Measurements from ENCODE around the gene ABCF3. TPM values are rescaled to one million over a fixed set of nuclear protein-coding genes. Genes with fewer than 3 reads are reported as not detected.
"Not testable (repeated sequence)": the region's sequence is repeated elsewhere in the genome, so short reads cannot be mapped to it uniquely, and the experiment has no call there.

Gene ABCF3
- total RNA-seq, 1 experiment from 2014 or later: 79.4 TPM

DNA sequence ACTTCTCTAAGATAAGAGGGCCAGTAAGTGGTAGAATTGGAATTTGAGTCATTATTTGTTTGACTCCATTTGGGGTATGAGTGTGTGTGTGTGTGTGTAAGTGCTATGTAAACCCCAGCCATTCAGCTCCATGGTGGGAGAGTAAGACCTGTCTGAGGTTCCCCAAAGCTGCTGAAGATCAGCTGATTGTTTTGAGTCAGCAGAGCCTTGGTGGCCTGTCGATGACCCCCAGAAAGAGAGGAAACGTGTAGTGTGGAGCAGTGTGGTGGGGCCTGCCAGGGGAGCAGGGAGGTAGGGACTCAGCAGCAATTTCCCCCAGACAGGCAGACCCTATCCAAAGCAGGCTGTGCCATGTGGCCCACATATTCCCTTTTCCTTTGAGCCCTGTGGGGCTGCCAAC, 25.5 kb upstream of the ABCF3 start:
- Histone ChIP-seq H3K27me3 (no peaks in the 10 kb centered on the region), H3K9me3 (no peaks in the 10 kb centered on the region), H3K4me3 (no peak overlapping the region), H3K36me3 (peaks cover 52% of the 10 kb centered on the region)
- no peak for DNase-seq

DNA sequence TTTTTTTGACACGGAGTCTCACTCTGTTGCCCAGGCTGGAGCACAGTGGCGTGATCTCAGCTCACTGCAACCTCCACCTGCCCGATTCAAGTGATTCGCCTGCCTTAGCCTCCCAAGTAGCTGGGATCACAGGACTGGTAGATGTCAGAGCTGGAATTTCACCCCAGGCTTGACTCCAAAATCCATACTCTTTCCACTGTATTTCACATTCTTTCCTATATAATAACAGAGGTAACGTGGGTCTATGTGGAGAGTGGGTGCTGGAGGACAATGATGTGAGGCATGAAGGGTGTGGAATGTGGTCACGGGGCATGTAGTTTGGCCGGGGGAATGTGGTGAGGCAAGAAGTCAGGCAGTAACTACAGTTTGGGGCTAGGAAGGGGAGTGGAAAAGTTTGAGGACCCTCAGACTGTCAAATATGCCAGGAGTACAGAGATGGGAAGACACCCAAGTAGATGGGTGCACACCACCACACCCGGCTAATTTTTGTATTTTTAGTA, 23.4 kb upstream of the ABCF3 start:
- not testable (repeated sequence) for H3K27me3 ChIP-seq, H3K4me3 ChIP-seq, H3K9me3 ChIP-seq, DNase-seq
- peaks cover 70% of the 10 kb centered on the region for H3K36me3 ChIP-seq

DNA sequence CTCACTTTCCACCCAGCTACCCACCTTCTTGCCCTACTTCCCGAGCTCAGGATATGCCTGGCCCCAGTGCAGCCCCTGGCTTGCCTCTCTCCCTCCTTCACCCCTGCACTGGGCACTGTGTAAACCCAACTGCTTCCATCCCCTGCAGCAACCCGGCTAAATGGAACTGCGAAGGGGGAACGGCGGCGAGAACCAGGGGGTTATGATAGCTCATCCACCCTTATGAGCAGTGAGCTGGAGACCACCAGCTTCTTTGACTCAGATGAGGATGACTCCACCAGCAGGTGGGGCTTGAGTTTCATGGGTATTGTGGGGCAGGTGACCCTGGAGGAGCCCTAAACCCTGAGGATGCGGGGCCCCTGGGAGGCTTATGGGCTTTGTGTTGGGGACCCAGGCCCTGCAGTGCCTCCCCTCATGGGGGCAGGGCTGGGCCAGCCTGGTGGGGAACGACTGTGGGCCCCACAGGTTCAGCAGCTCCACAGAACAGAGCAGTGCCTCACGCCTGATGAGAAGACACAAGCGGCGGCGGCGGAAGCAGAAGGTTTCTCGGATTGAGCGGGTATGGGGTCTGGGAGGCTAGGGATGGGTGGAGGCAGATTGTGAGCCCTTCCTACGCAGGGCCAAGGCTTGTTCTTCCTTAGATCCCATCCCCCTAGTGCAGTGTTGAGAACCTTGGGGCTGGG, 21.2 kb upstream of the ABCF3 start:
- peaks cover 85% of the 10 kb centered on the region for H3K36me3 ChIP-seq
- DNase-seq: no peak
- no peak overlapping the region for H3K4me3 ChIP-seq
- H3K27me3 ChIP-seq: no peaks in the 10 kb centered on the region
- no peaks in the 10 kb centered on the region for H3K9me3 ChIP-seq

DNA sequence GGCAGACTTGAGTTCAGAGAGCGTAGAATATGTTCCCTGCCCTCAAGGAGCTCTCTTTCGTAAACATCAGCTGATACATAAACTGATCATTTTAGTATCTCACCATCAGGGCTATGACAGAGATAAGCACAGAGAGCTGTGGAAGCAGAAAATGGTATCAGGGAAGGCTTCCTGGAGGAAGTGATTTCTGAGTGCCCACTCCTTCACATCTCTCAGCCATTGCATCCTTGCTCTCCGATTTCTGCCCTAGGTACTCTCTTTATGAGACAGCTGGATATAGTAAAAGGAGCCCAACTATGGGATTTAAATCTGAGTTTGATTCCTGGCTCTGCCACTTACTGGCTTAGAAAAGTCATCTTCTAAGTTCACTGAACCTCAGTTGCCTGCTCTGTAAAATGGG, 20.5 kb upstream of the ABCF3 start:
- Histone ChIP-seq H3K9me3 (no peaks in the 10 kb centered on the region), H3K4me3 (no peak overlapping the region), H3K27me3 (no peaks in the 10 kb centered on the region), H3K36me3 (peaks cover 84% of the 10 kb centered on the region)
- DNase-seq: no peak

DNA sequence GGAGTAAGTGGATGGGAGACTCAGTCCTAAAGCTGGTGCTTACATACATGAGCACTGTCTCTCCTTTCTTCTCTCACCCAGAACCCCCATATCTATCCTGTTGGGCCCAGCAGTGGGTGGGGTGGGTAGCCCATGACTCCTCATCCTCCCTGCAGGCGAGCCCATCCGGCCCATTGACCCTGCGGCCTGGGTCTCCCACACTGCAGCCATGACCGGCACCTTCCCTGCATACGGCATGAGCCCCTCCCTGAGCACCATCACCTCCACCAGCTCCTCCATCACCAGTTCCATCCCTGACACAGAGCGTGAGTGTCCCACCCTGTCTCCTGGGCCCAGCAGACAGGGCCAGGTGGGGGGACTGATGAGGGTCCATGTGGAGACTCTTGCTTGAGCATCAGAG, 19.3 kb upstream of the ABCF3 start:
- Histone ChIP-seq H3K9me3 (no peaks in the 10 kb centered on the region), H3K36me3 (peaks cover 91% of the 10 kb centered on the region)

DNA sequence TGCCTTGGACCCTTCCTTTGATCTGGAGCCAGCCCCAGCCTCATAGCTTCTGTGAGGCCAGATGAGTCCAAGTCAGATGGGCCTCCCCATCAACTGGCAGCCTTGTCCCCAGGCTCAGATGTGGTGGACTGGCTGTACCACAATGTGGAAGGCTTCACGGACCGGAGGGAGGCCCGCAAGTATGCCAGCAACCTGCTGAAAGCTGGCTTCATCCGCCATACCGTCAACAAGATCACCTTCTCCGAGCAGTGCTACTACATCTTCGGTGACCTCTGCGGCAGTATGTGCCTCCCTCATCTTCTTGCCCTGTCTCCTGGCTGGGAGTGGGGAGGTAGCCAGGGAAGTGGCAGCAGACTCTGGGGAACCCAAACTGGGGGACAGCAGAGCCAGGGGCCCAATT, 18.2 kb upstream of the ABCF3 start:
- Histone ChIP-seq H3K9me3 (no peaks in the 10 kb centered on the region), H3K4me3 (no peak overlapping the region), H3K27me3 (no peaks in the 10 kb centered on the region), H3K36me3 (peaks cover 92% of the 10 kb centered on the region)
- no peak for DNase-seq

More for the DNA sequence above, 19.3 kb upstream of the ABCF3 start:
- Histone ChIP-seq H3K27me3 (no peaks in the 10 kb centered on the region), H3K4me3 (no peak overlapping the region)
- no peak for DNase-seq

DNA sequence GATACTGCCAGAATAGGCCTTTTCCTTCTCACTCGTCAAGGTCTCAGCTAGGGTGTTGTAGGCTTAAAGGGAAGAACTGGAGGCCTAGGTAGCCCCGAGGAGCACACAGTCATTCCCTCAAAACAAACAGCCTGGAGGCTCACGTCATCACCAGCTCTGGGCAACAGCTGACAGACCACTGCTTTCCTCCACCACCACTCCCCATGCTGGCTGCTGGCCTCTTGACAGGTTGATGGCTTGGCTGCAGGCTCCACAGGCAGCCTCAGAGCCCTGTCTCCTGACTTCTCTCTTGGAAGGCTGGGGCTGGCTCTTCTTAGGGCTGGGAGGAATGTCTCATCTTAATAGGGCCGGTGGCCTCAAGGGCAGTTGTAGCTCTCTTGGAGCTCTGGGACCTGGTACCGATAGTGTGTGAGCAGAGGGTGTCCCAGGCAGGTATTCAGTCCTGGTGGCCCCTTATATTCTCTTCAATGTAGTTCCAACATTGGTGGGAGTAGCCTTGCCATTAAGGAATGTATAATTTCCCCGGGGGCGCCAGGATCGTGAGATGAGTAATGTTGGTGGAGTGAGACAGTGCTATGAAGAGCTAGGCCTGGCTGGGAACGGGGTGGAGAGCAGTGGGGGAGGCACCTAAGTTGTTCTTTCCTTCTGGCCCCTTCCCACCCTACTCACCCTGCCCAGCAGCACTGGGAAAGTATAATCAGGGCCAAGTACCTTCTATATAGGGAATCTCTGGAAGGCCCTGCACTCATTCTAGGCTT, 17.5 kb upstream of the ABCF3 start:
- Histone ChIP-seq H3K27me3 (no peaks in the 10 kb centered on the region), H3K4me3 (no peak overlapping the region), H3K36me3 (peaks cover 89% of the 10 kb centered on the region), H3K9me3 (no peaks in the 10 kb centered on the region)
- peak; percentile 50 for DNase-seq

DNA sequence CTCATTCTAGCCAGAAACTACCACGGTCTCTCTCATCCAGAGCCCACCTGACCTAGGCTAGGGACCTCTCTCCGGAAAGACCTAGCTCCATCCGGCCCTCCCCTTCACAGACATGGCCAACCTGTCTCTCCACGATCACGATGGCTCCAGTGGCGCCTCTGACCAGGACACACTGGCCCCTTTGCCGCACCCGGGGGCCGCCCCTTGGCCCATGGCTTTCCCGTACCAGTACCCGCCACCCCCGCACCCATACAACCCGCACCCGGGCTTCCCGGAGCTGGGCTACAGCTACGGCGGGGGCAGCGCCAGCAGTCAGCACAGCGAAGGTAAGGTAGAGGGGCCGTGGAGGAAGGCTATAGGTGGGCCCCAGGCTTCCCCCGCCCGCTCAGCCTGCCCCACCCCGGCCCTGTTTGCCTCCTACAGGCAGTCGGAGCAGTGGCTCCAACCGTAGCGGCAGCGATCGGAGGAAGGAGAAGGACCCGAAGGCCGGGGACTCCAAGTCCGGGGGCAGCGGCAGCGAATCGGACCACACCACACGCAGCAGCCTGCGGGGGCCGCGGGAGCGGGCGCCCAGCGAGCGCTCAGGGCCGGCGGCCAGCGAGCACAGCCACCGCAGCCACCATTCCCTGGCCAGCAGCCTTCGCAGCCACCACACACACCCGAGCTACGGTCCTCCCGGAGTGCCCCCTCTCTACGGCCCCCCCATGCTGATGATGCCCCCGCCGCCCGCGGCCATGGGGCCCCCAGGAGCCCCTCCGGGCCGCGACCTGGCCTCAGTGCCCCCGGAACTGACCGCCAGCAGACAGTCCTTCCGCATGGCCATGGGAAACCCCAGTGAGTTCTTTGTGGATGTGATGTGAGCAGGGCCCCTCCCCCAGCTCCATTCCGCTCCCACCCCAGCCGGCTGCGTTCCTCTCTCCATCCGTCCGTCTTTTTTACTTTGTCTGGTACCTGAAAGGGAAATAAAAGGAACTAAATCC, 15.8 kb upstream of the ABCF3 start:
- no peak overlapping the region for H3K4me3 ChIP-seq
- H3K27me3 ChIP-seq: no peaks in the 10 kb centered on the region
- H3K36me3 ChIP-seq: peaks cover 79% of the 10 kb centered on the region
- H3K9me3 ChIP-seq: no peaks in the 10 kb centered on the region
- no peak for DNase-seq

DNA sequence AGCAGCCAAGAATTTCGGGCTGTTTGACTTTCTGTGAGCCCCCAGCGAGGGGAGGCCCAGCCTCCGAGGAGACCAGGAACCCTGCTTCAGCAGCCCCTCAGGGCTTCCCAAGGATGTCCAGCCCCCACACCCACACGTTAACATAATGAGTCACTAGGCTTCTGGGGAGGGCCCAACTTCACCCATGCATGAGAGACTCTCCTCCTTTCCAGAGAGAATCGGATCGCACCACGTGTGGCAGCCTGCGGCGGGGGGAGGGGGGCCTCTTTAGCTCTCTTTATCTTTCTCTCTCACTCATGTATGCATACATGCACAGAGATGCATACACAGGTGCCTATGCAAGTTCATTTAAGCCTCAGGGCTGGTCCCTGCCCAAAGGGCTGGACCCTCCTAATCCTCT, 14.4 kb upstream of the ABCF3 start:
- Histone ChIP-seq H3K27me3 (no peaks in the 10 kb centered on the region), H3K9me3 (no peaks in the 10 kb centered on the region), H3K36me3 (peaks cover 65% of the 10 kb centered on the region), H3K4me3 (no peak overlapping the region)
- DNase-seq: no peak

DNA sequence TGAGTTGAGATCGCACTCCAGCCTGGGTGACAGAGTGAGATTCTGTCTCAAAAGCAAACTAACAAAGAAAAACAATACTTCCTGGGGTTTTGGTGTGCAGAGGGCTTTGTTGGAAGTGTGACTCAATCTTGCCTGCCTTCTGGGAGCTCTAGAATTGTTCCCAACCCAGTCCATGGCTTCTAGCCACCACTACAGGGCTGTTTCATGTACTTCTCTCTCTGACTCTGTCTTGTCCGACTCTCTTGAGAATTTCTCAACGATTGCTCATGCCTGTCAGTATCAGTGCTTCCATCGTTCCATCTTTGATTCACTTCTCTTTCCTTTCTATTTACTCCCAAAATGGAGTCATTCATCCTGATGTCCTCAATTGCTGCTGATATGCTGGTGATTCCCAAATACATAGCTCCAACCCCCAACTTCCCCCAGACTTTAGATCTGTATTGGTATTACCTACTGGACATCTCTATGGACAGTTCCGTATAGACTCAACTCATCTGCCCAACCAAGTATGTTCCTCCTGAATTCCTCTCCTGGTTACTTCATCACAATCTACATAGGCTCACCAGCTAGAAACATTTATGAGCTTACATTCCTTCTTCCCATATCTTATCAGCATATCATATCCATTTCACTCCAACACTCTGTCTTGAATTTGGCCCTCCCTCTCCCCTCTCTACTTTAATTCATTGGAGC, 13.2 kb upstream of the ABCF3 start:
- H3K9me3 ChIP-seq: no peaks in the 10 kb centered on the region
- H3K36me3 ChIP-seq: peaks cover 65% of the 10 kb centered on the region
- DNase-seq: no peak
- no peaks in the 10 kb centered on the region for H3K27me3 ChIP-seq
- no peak overlapping the region for H3K4me3 ChIP-seq

DNA sequence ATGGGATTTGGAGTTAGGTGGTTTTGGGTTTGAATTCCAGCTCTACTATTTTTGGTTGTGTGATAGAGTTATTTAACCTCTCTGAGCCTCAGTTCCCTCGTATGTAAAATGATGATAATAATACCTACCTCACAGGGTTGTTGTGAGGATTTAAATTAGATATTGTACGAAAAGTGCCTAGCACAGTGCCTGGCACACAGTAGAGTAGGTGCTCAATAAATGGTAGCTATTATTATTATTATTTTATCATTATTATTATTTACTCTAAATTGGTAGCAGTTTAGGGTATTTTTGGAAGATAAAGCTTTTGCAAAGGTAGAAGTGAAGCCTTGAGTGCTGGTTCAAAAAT, 12.7 kb upstream of the ABCF3 start:
- Histone ChIP-seq H3K36me3 (peaks cover 67% of the 10 kb centered on the region), H3K27me3 (no peaks in the 10 kb centered on the region), H3K9me3 (no peaks in the 10 kb centered on the region), H3K4me3 (no peak overlapping the region)
- DNase-seq: no peak

DNA sequence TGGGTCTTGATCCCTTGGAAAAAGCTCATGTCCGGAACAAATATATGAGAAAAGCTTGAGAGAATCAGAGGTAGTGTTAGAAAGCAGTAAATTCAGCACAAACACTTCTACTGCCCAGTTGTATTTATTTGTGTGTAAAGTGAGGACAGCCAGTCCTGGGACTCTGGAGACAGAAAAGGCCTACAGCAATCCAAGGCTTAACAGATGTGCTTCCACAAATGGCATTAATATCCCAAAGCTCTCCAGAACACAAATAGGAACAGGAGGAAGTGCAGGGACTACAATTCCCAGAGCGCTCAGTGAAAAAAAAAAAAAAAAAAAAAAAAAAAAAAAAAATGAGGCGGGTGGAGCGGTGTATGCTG, 11.7 kb upstream of the ABCF3 start:
- no peaks in the 10 kb centered on the region for H3K27me3 ChIP-seq
- H3K9me3 ChIP-seq: no peaks in the 10 kb centered on the region
- peaks cover 68% of the 10 kb centered on the region for H3K36me3 ChIP-seq
- H3K4me3 ChIP-seq: peak overlapping the region; percentile 31
- no peak for DNase-seq

DNA sequence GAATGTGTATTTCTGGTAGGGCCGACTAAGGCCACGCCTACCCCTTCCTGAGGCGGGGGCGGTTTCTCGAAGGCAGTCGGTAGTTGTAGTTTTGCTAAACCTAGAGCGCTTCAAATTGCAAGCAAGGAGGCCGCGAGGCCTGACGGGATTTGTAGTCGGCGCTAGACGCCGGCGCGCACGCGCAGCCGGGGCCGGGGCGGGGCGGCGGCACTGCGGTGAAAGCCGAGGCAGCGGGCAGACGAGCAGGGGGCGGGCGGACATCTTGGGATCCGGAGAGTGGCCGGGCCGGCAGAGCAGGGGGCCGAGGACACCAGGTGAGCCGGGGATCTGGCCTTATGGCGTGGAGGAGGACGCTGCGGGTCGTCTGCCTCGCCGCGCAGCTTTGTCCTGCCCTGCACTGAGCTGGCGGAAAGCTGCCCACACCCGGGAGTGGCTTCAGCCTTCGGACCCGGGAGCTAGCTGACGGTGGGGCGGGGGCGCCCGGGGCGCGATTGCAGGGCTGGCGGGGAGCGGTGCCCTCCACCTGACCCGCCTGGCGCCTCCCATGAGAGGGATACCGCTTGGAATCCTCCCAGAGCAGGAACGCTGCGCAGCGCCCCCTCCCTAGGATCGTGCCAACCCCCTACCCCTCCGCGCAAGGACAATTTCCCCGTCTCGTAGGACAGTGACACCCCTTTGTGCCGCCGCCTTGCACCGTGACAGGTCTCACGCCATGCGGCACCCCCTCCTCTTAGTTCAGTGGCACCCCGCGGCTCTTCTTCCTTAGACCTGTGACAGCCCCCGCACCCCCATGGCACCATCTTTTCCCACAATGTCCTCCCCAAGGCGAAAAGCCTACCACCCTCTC, 11.1 kb upstream of the ABCF3 start, which contains the start of gene AP2M1:
TSS of gene AP2M1 (plus strand) at position 210 of the 847 bp plus-strand sequence. CDS start 2,139 bp downstream, outside the sequence.
- peaks cover 67% of the 10 kb centered on the region for H3K36me3 ChIP-seq
- H3K4me3 ChIP-seq: peak within 1 kb of the TSS; percentile 92
- H3K27me3 ChIP-seq: no peaks in the 10 kb centered on the region
- no peaks in the 10 kb centered on the region for H3K9me3 ChIP-seq
- DNase-seq: peak; percentile 99

DNA sequence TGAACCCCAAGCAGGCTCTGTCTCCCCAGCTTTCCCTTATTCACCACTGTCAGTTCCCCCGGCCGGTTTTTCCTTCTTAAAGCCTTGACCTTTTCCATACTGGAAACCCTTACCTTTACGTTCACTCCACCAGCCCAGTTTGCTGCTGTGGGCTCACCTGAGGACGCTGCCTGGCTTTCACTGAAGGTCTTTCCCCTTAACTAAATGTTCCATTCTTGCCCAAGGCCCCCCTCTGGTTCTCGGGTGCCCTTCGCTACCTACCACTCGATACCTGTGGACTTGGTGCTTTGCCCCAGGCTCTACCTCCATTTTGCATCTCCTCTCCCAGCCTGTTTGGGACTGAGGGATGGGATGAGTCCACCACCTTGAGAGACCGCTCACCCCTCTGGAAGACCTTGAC, 10.5 kb upstream of the ABCF3 start:
- Histone ChIP-seq H3K36me3 (peaks cover 71% of the 10 kb centered on the region), H3K9me3 (no peaks in the 10 kb centered on the region), H3K27me3 (no peaks in the 10 kb centered on the region), H3K4me3 (peak overlapping the region; percentile 92)
- no peak for DNase-seq

DNA sequence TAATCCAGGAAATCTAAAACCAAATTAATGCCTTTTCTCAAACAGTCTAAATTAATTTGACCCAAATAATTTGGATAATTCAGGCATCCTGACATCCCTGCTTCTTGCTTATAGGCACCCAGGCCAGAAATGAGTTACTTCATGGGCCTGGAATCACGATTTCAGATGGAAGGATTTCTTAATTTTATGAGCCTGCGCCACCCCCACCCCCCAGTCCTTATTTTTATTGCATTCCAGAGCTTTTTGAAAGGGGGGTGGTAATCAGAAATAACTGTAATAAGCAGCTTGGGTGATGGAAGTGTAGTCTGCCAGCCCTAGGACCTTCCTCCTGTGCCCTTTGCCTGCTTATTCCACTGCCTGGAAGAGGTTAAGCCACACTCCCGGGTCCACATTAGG, 10.0 kb upstream of the ABCF3 start:
- DNase-seq: no peak
- Histone ChIP-seq H3K36me3 (peaks cover 71% of the 10 kb centered on the region), H3K9me3 (no peaks in the 10 kb centered on the region), H3K27me3 (no peaks in the 10 kb centered on the region), H3K4me3 (peak overlapping the region; percentile 92)

Data from MG63 (cell line).